Endothelial cell (in vitro differentiated cells): ENCODE results near the gene VPS18. TPM values are rescaled to one million over a fixed set of nuclear protein-coding genes. Genes with fewer than 3 reads are reported as not detected.

Experiments
- DNase-seq: peaks from one replicate; pipeline ENCODE4 v3.0.0; 2021; ENCODE audit warnings: low spot score
- H3K27ac Mint-ChIP-seq: one replicate; pipeline ENCODE4 v1.8.0; 2021; ENCODE audit warnings: mixed read lengths, inconsistent platforms; ENCODE audit not compliant: unreplicated experiment
- H3K27me3 Mint-ChIP-seq: one replicate; pipeline ENCODE4 v1.8.0; 2021; ENCODE audit warnings: mild to moderate bottlenecking, moderate library complexity, mixed read lengths, inconsistent platforms; ENCODE audit not compliant: unreplicated experiment
- H3K36me3 Mint-ChIP-seq: one replicate; pipeline ENCODE4 v1.8.0; 2021; ENCODE audit warnings: mild to moderate bottlenecking, low read depth, mixed read lengths, inconsistent platforms; ENCODE audit not compliant: unreplicated experiment
- H3K4me1 Mint-ChIP-seq: one replicate; pipeline ENCODE4 v1.8.0; 2021; ENCODE audit warnings: mild to moderate bottlenecking, mixed read lengths, inconsistent platforms; ENCODE audit not compliant: unreplicated experiment
- H3K4me3 Mint-ChIP-seq: one replicate; pipeline ENCODE4 v1.8.0; 2021; ENCODE audit warnings: mild to moderate bottlenecking, mixed read lengths, inconsistent platforms; ENCODE audit not compliant: unreplicated experiment
- H3K9me3 Mint-ChIP-seq: one replicate; pipeline ENCODE4 v1.8.0; 2021; ENCODE audit warnings: mixed read lengths, inconsistent platforms; ENCODE audit not compliant: unreplicated experiment
- total RNA-seq: library from RNA; stranded (reverse); fragmentation: NEBNext Ultra II Directional; extraction: Animal tissue kit (Norgen Biotek cat#: 25700); gene quantifications from one replicate; pipeline ENCODE4 v1.2.1, GENCODE V29; 2021; ENCODE audit not compliant: unreplicated experiment
- TF ChIP-seq, protein P1 (sequence below): fragments of 200-600 bp; sonication (generic); IDR thresholded peaks from one replicate; pipeline ENCODE4 v1.5.0; 2021; ENCODE audit warnings: antibody characterized with exemption; ENCODE audit not compliant: unreplicated experiment

Gene VPS18
- total RNA-seq, 1 donor from 2014 or later, result 39.2 TPM

DNA sequence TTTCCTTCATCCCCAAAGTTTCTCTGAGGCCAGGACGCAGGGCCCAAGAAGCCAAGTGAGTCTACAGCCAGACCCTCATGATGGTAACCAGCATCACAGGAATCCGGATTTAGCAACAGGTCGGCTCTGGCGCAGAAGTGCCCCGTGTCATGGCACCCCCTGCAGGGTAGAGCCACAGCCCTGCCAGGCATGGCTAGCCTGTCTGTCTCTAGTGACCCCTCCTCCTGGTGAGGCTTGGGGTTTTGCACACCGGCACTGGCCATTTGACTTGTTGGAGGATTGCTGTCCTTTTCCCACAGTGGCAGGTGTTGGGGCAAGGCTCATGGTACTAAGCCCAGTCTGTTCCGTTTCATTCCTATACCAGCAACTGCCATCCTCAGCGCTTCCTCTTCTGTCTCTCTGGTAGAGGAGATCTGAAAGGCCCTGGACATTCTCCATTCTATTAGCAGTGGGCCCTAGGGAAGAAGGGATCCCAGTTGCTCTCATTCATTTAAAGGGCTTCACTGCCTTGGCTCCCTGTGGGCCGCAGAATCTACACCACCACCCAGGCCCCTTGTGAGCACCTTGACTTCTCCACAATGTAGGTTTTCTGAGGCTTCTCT, 49.6 kb downstream of the VPS18 start:
- Mint-ChIP-seq H3K4me1 (peaks cover 36% of the 10 kb centered on the region), H3K27ac (peak overlapping the region; percentile 42), H3K27me3 (peaks cover 19% of the 10 kb centered on the region), H3K4me3 (no peak overlapping the region), H3K36me3 (peaks cover 24% of the 10 kb centered on the region), H3K9me3 (no peaks in the 10 kb centered on the region)
- DNase-seq, result no peak
- TF ChIP-seq, protein P1, sequence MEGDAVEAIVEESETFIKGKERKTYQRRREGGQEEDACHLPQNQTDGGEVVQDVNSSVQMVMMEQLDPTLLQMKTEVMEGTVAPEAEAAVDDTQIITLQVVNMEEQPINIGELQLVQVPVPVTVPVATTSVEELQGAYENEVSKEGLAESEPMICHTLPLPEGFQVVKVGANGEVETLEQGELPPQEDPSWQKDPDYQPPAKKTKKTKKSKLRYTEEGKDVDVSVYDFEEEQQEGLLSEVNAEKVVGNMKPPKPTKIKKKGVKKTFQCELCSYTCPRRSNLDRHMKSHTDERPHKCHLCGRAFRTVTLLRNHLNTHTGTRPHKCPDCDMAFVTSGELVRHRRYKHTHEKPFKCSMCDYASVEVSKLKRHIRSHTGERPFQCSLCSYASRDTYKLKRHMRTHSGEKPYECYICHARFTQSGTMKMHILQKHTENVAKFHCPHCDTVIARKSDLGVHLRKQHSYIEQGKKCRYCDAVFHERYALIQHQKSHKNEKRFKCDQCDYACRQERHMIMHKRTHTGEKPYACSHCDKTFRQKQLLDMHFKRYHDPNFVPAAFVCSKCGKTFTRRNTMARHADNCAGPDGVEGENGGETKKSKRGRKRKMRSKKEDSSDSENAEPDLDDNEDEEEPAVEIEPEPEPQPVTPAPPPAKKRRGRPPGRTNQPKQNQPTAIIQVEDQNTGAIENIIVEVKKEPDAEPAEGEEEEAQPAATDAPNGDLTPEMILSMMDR, result no peak

DNA sequence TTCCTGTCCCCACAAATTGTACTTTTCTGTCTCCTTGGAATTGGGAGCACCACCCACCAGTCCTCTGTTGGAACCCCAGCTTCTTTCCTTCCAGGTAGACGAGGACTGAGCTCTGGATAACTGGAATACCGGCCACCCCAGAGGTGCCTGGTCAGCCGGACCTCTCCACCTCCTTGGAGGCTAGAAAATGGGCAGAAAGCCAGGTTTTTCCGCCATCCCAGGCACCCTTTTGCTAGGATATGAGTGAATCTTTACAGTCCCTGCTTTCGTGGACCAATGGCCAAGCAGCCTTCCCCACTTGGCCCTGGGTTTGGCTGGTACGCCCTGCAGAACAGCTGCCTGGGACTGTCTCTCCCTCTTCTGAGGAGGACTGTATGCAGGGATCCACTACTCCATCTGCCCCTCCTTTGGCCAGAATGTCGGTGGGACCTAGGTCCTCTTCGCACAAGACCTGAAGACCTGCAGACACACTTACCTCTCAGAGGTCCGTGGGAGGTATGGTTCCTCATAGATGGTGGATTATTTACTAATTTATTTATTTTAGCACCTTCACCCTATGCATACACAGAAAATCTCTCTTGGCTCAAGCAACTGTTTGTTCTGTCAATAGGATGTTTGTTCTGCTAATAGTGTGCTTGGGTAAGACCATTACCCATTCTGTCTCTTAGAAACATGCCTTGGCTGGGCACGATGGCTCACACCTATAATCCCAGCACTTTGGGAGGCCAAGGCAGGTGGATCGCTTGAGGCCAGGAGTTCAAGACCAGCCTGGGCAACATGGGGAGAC, 50.5 kb downstream of the VPS18 start:
- H3K4me1 Mint-ChIP-seq, result peaks cover 34% of the 10 kb centered on the region
- TF ChIP-seq, protein P1, result no peak
- peaks cover 15% of the 10 kb centered on the region for H3K27me3 Mint-ChIP-seq
- no peak for DNase-seq
- H3K4me3 Mint-ChIP-seq, result no peak overlapping the region
- H3K9me3 Mint-ChIP-seq, result no peaks in the 10 kb centered on the region
- peaks cover 18% of the 10 kb centered on the region for H3K36me3 Mint-ChIP-seq
- H3K27ac Mint-ChIP-seq, result peak overlapping the region; percentile 42

DNA sequence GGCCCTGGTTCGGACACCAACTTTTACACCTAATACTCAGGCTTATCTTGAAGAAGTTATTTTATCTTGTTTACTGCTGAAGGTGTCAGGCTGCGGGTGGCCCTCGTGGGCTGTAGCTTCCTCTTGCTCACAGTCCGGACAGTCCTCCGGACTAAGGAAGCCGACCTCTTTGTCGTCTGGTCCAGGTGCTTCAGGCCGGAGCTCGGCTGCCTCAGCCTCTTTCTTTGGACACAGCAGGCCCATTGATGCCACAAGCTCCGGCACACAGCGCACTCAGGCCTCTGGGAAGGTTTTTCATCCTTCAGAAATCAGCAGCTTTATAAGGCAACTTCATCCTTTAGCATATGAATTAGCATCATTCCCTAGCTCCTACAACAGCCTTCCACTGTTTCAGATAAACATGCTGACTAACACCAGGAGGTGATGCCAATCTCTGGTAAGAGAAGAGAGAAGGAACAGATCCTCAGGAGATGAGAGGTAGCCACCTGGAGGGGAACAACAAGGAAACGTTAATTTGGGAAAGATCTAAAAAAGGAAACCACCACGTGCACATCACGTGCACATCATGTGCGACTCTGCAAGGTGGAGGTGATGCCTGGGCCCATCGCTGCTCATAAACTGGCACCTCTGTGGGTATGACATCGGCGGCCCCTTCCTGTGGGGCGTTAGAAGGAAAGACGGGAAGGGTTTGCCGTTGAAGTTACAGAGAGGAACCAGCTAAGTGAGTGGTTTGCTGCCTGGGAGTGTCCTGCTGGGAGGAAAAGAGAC, 54.6 kb downstream of the VPS18 start:
- Mint-ChIP-seq H3K9me3 (no peaks in the 10 kb centered on the region), H3K27me3 (peaks cover 2% of the 10 kb centered on the region), H3K4me1 (peaks cover 21% of the 10 kb centered on the region), H3K4me3 (no peak overlapping the region), H3K27ac (peak overlapping the region; percentile 70), H3K36me3 (peaks cover 7% of the 10 kb centered on the region)
- DNase-seq, result no peak
- TF ChIP-seq, protein P1, result no peak

DNA sequence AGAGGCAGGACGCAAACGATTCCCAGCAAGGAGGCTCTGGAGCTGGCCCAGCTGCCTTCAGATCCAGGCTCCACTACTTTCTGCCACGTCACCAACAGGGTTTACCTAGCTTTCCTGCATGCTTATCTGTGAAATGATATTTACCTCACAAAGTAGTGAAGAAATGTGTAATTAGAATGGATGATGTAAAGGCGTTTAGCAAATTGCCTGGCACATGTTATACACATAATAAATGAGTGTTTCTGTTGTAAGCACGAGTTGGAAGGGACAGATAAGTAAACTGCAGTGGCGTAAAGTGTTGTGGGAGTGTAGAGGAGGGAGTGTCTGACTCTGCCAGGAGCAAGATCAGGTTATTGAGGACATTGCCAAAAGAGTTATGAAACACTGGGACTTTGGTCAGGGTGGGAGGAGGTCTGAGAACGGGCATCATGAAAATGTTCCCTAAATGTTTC, 55.5 kb downstream of the VPS18 start:
- Mint-ChIP-seq H3K4me3 (no peak overlapping the region), H3K4me1 (peaks cover 29% of the 10 kb centered on the region), H3K9me3 (no peaks in the 10 kb centered on the region), H3K36me3 (peaks cover 4% of the 10 kb centered on the region), H3K27ac (no peak overlapping the region), H3K27me3 (peaks cover 2% of the 10 kb centered on the region)
- DNase-seq, result no peak
- TF ChIP-seq, protein P1, result no peak
